ENCODE measurements around the gene LIPC. TPM values are rescaled to one million over a fixed set of nuclear protein-coding genes. Genes with fewer than 3 reads are reported as not detected.

The LIPC gene
- polyA plus RNA-seq, 1 donor (not counting 4 experiments of a cell fraction or from before 2014, with no cell fraction given): not detected

GRCh38 chr15:58476525-58477162 lies 44.9 kb downstream of the LIPC start:
- dilution Hi-C loops (cut with MboI; ENCODE audit: extremely low pct_ligation_motif_present, low sequenced_read_pairs): no loop called here
- H3K4me3 ChIP-seq (ENCODE audit: control insufficient read depth in 2 of 3, extremely low read depth in 1 of 3, insufficient read depth in 2 of 3, low read depth in 1 of 3, low read length in 3 of 3): no peak overlapping the region
- H3K27me3 ChIP-seq (ENCODE audit: control insufficient read depth, extremely low read depth, insufficient read depth, low read length): no peaks in the 10 kb centered on the region
- no peaks in the 10 kb centered on the region for H3K9me1 ChIP-seq (ENCODE audit: control insufficient read depth, extremely low read depth, insufficient read depth, low read length)
- no peak overlapping the region for H3K9ac ChIP-seq (ENCODE audit: control insufficient read depth, extremely low read depth, insufficient read depth, low read length)
- DNase-seq (ENCODE audit: low read depth, low spot score) (no peak), FAIRE-seq (no peak)
- H3K9me3 ChIP-seq (ENCODE audit: control insufficient read depth, low read depth, low read length): no peaks in the 10 kb centered on the region
- H4K20me1 ChIP-seq (ENCODE audit: control insufficient read depth, extremely low read depth, insufficient read depth, low read length): no peaks in the 10 kb centered on the region
- H2AFZ ChIP-seq (ENCODE audit: control insufficient read depth, low read length): no peak overlapping the region
- no peak overlapping the region for H3K27ac ChIP-seq (ENCODE audit: control insufficient read depth, insufficient read depth, low read length)
- no peak overlapping the region for H3K4me2 ChIP-seq (ENCODE audit: control insufficient read depth, extremely low read depth, insufficient read depth, low read depth, low read length)
- H3K36me3 ChIP-seq (ENCODE audit: control insufficient read depth in 2 of 2, extremely low read depth in 1 of 2, insufficient read depth in 2 of 2, low read length in 2 of 2): no peaks in the 10 kb centered on the region
- peaks cover 5% of the 10 kb centered on the region for H3K79me2 ChIP-seq (ENCODE audit: control insufficient read depth, insufficient read depth, low read length)
- TF ChIP-seq EZH2 (IDR thresholded peaks at IDR 0.05; ENCODE audit: low read length) (no peak), CTCF (optimal IDR thresholded peaks at IDR 0.05 in 1 of 3, IDR thresholded peaks at IDR 0.05 in 1 of 3, conservative IDR thresholded peaks at IDR 0.05 in 1 of 3; ENCODE audit: extremely low read depth in 1 of 3, insufficient read depth in 2 of 3, low read length in 3 of 3) (no peak)
- H3K4me1 ChIP-seq (ENCODE audit: control insufficient read depth, extremely low read depth, insufficient read depth, low read length): peaks cover 33% of the 10 kb centered on the region

- H3K36me3 ChIP-seq (ENCODE audit: control insufficient read depth in 2 of 2, extremely low read depth in 1 of 2, insufficient read depth in 2 of 2, low read length in 2 of 2): no peaks in the 10 kb centered on the region
- H3K4me2 ChIP-seq (ENCODE audit: control insufficient read depth, extremely low read depth, insufficient read depth, low read depth, low read length): no peak overlapping the region
- no peak overlapping the region for H2AFZ ChIP-seq (ENCODE audit: control insufficient read depth, low read length)
- H3K4me3 ChIP-seq (ENCODE audit: control insufficient read depth in 2 of 3, extremely low read depth in 1 of 3, insufficient read depth in 2 of 3, low read depth in 1 of 3, low read length in 3 of 3): no peak overlapping the region
- peaks cover 2% of the 10 kb centered on the region for H3K79me2 ChIP-seq (ENCODE audit: control insufficient read depth, insufficient read depth, low read length)
- H3K9me3 ChIP-seq (ENCODE audit: control insufficient read depth, low read depth, low read length): no peaks in the 10 kb centered on the region
- H3K9me1 ChIP-seq (ENCODE audit: control insufficient read depth, extremely low read depth, insufficient read depth, low read length): no peaks in the 10 kb centered on the region
- peaks cover 28% of the 10 kb centered on the region for H3K4me1 ChIP-seq (ENCODE audit: control insufficient read depth, extremely low read depth, insufficient read depth, low read length)
- no peaks in the 10 kb centered on the region for H3K27me3 ChIP-seq (ENCODE audit: control insufficient read depth, extremely low read depth, insufficient read depth, low read length)
- no peak for DNase-seq (ENCODE audit: low read depth, low spot score)
- H4K20me1 ChIP-seq (ENCODE audit: control insufficient read depth, extremely low read depth, insufficient read depth, low read length): no peaks in the 10 kb centered on the region
- H3K27ac ChIP-seq (ENCODE audit: control insufficient read depth, insufficient read depth, low read length): no peak overlapping the region
- dilution Hi-C loops (cut with MboI; ENCODE audit: extremely low pct_ligation_motif_present, low sequenced_read_pairs): no loop called here
- TF ChIP-seq CTCF (optimal IDR thresholded peaks at IDR 0.05 in 1 of 3, IDR thresholded peaks at IDR 0.05 in 1 of 3, conservative IDR thresholded peaks at IDR 0.05 in 1 of 3; ENCODE audit: extremely low read depth in 1 of 3, insufficient read depth in 2 of 3, low read length in 3 of 3) (no peak), EZH2 (IDR thresholded peaks at IDR 0.05; ENCODE audit: low read length) (no peak)
- no peak overlapping the region for H3K9ac ChIP-seq (ENCODE audit: control insufficient read depth, extremely low read depth, insufficient read depth, low read length)
- no peak for FAIRE-seq
Measured at GRCh38 chr15:58477170-58477569, 45.4 kb downstream of the LIPC start.
